ENCODE measurements around the gene RARS2. TPM values are rescaled to one million over a fixed set of nuclear protein-coding genes. Genes with fewer than 3 reads are reported as not detected.

Gene RARS2
- total RNA-seq, 6 donors from 2014 or later, result 21.9 to 32.5 (median 23.7) TPM

DNA sequence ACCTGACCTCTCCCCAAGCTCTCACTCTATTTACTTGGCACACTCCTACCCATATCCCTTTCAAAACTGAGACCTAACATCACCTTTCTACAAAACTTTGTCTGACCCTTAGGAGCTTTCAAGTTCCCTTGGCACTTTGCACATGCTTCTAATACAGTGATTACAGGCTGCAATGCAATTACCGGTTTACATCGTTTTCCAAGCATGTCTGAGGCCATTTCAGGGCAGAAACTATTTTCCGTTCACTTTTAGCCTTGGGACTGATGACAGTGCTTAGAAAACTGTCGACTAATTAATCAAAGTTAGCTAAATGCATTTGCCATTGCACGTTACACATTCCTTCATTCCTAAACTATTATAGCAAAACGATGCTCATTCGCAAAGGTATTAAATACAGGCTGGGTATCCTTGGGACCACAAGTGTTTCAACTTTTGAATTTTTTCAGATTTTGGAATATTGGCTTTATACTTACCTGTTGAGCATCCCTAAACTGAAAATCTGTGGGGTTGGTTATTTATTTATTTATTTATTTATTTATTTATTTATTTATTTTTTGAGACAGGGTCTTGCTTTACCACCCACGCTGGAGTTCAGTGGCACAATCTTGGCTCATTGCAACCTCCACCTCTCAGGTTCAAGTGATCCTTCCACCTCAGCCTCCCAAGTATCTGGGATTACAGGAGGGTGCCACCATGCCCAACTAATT lies 3.3 kb downstream of the RARS2 start:
- Histone ChIP-seq H3K36me3 (peaks cover 0 to 27% (median 8%) of the 10 kb centered on the region in 4 donors), H3K9me3 (no peaks in the 10 kb centered on the region), H3K27ac (no peak overlapping the region), H3K4me1 (peaks cover 22 to 51% (median 33%) of the 10 kb centered on the region in 4 donors), H3K4me3 (no peak overlapping the region), H3K27me3 (no peaks in the 10 kb centered on the region)
- ATAC-seq (ENCODE audit: low FRiP score in 2 of 2), result no peak
- no peak for TF ChIP-seq EP300 (IDR thresholded peaks at IDR 0.05)
- no peak for TF ChIP-seq POLR2A (IDR thresholded peaks at IDR 0.05)
- TF ChIP-seq, protein P1, sequence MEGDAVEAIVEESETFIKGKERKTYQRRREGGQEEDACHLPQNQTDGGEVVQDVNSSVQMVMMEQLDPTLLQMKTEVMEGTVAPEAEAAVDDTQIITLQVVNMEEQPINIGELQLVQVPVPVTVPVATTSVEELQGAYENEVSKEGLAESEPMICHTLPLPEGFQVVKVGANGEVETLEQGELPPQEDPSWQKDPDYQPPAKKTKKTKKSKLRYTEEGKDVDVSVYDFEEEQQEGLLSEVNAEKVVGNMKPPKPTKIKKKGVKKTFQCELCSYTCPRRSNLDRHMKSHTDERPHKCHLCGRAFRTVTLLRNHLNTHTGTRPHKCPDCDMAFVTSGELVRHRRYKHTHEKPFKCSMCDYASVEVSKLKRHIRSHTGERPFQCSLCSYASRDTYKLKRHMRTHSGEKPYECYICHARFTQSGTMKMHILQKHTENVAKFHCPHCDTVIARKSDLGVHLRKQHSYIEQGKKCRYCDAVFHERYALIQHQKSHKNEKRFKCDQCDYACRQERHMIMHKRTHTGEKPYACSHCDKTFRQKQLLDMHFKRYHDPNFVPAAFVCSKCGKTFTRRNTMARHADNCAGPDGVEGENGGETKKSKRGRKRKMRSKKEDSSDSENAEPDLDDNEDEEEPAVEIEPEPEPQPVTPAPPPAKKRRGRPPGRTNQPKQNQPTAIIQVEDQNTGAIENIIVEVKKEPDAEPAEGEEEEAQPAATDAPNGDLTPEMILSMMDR (IDR thresholded peaks at IDR 0.05), result no peak
- no peak for TF ChIP-seq POLR2AphosphoS5 (IDR thresholded peaks at IDR 0.05)
- 95% methylated on average over 8 of the region's 8 CpGs for WGBS, 2 donors
- no peak for DNase-seq

DNA sequence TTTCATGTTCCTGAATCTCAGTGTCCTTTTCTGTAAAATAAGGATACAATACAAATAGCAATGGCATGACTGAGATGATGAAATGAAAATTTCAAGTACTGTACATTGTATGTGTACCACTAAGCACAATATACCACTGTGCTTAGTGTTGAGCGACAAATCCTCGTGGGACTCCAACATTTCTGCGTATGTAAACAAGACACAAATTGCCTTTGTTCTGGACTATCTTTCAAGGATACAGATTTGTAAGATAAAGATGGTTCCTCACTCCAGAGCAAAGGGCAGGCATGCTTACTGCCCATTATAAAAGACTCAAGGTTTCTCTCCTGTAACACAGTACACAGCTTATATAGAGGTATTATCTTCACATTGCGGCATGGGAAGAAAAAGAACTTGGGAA lies 6.0 kb downstream of the RARS2 start:
- ATAC-seq (ENCODE audit: low FRiP score in 2 of 2) (no peak), DNase-seq (no peak)
- peaks cover 0 to 34% (median 11%) of the 10 kb centered on the region in 4 donors for H3K36me3 ChIP-seq
- H3K27ac ChIP-seq, result no peak overlapping the region
- H3K27me3 ChIP-seq, result no peaks in the 10 kb centered on the region
- WGBS, 2 donors, result 71 to 82% methylated on average over 4 of the region's 4 CpGs
- TF ChIP-seq POLR2AphosphoS5 (IDR thresholded peaks at IDR 0.05) (no peak), EP300 (IDR thresholded peaks at IDR 0.05) (no peak), POLR2A (IDR thresholded peaks at IDR 0.05) (no peak)
- TF ChIP-seq, protein P1 (IDR thresholded peaks at IDR 0.05), result no peak
- H3K4me1 ChIP-seq, result peaks cover 12 to 34% (median 22%) of the 10 kb centered on the region in 4 donors
- no peaks in the 10 kb centered on the region for H3K9me3 ChIP-seq
- H3K4me3 ChIP-seq, result no peak overlapping the region

DNA sequence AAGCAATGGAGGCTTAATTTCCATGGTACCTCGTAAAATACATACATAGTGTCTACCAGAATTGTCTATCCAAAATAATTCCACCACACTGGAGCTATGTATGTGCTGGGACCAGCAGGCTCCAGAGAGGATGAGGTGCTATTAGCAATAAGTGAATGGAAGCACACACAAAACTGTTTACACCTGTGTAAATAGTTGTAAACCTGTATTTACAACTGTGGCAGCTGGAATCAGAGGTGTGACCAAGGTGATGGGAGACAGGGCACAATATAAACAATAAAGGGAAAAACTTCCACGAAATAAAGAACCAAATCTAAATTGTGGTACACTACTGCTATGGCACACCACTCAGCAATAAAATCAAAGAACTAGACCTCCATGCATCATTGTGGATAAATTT lies 14.4 kb downstream of the RARS2 start:
- Histone ChIP-seq H3K4me3 (no peak overlapping the region), H3K4me1 (peaks cover 8 to 32% (median 17%) of the 10 kb centered on the region in 4 donors), H3K9me3 (no peaks in the 10 kb centered on the region), H3K27ac (no peak overlapping the region), H3K36me3 (peaks cover 0 to 4% (median 0%) of the 10 kb centered on the region in 4 donors), H3K27me3 (no peaks in the 10 kb centered on the region)
- 71% methylated on average over 2 of the region's 2 CpGs for WGBS, 2 donors
- ATAC-seq (ENCODE audit: low FRiP score in 2 of 2) (no peak), DNase-seq (no peak)
- TF ChIP-seq EP300 (IDR thresholded peaks at IDR 0.05), result no peak

DNA sequence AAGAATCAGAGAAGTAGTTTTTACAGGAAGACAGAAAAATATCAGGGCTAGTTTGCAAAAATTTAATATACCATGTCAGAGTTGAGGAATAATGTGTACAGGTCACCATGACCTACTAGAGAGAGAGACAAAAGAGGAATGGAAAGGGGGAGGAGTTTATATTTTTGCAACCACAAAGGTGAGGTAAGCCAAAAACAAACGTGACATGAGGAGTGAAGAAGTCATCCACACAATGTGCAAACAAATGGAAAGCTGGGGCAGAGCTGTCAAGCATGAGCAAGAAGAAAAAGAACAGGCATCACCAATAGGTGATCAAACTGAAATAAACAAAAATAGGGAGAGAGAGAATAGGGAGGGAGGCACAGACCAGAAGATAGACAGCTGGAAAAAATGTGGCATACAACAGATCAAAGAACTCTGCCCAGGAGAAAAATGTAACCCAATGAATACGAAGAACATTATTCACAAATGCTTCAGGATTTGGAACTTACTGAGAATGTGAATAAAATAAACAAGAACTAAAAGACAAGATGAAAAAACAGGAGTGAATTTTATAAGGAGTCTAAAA lies 15.5 kb downstream of the RARS2 start:
- TF ChIP-seq POLR2AphosphoS5 (IDR thresholded peaks at IDR 0.05) (no peak), POLR2A (IDR thresholded peaks at IDR 0.05) (no peak), EP300 (IDR thresholded peaks at IDR 0.05) (no peak)
- TF ChIP-seq, protein P1 (IDR thresholded peaks at IDR 0.05), result no peak
- WGBS, 2 donors, result 44 to 48% methylated on average over 2 of the region's 2 CpGs
- Histone ChIP-seq H3K9me3 (no peaks in the 10 kb centered on the region), H3K4me1 (peaks cover 8 to 32% (median 17%) of the 10 kb centered on the region in 4 donors), H3K27ac (no peak overlapping the region), H3K4me3 (no peak overlapping the region), H3K27me3 (no peaks in the 10 kb centered on the region), H3K36me3 (peaks cover 0 to 4% (median 0%) of the 10 kb centered on the region in 4 donors)
- ATAC-seq (ENCODE audit: low FRiP score in 2 of 2) (no peak), DNase-seq (no peak)

DNA sequence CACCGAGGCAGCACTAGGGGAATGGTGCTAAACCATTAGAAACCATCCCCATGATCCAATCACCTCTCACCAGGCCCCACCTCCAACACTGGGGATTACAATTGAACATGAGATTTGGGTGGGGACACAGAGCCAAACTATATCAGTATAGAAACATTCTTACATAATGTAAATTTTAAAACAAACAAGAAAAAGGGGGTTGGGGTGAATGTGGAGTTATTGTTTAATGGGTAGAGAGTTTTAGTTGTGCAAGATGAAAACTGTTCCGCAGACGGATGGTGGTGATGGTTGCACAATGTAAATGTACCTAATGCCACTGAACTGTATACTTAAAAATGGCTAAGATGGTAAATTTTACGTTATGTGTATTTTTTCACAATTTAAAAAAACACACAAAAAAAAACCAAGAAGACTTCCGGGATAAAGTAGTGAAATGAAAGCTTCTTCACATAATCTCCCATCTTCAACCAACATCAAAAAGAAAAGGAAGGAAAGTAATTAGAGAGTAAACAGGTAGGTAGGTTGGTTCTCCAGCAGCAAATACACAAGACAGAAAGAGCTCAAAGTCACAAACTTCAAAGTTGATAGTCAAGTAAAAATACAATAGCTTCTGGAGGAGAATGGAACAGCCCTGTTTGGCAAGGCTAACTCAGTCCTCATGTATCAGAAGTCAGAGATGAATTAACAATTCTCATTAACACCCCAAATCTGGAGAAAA lies 16.3 kb downstream of the RARS2 start:
- Histone ChIP-seq H3K4me1 (peaks cover 8 to 32% (median 17%) of the 10 kb centered on the region in 4 donors), H3K36me3 (peaks cover 0 to 5% (median 0%) of the 10 kb centered on the region in 4 donors), H3K4me3 (no peak overlapping the region), H3K27me3 (no peaks in the 10 kb centered on the region), H3K9me3 (no peaks in the 10 kb centered on the region), H3K27ac (no peak overlapping the region)
- DNase-seq (no peak), ATAC-seq (ENCODE audit: low FRiP score in 2 of 2) (no peak)
- TF ChIP-seq POLR2AphosphoS5 (IDR thresholded peaks at IDR 0.05), result no peak
- 85 to 91% methylated on average over 5 of the region's 5 CpGs for WGBS, 2 donors

Data from upper lobe of left lung (tissue), 6 donors.